Right atrium auricular region (tissue), 2 donors: ENCODE measurements around the gene SIGLEC6. TPM values are rescaled to one million over a fixed set of nuclear protein-coding genes. Genes with fewer than 3 reads are reported as not detected.

Source experiments
- DNase-seq: peaks from one replicate; pipeline ENCODE4 v3.0.0-alpha.2; 2019; ENCODE audit warnings: low spot score
- H3K27ac ChIP-seq, 2 donors: fragments of 200-600 bp; sonication (generic); 1 replicate in 1 of 2; 2 replicates in 1 of 2; pipeline ENCODE4 v1.5.1; 2016 to 2019
- H3K27me3 ChIP-seq, 2 donors: fragments of 200-600 bp; sonication (generic); one replicate each; pipeline versions ENCODE4 v1.5.1 to v1.6.0; 2017 to 2019
- H3K36me3 ChIP-seq: fragments of 200-600 bp; sonication (generic); one replicate; pipeline ENCODE4 v1.5.1; 2016
- H3K4me1 ChIP-seq, 2 donors: fragments of 200-600 bp; sonication (generic); one replicate each; pipeline versions ENCODE4 v1.5.1 to v1.6.0; 2017 to 2019
- H3K4me3 ChIP-seq, 2 donors: fragments of 200-600 bp; sonication (generic); 1 replicate in 1 of 2; 2 replicates in 1 of 2; pipeline ENCODE4 v1.5.1; 2017 to 2019; ENCODE audit warnings: mild to moderate bottlenecking in 1 of 2, moderate library complexity in 1 of 2
- H3K9me3 ChIP-seq, 2 donors: fragments of 200-600 bp; sonication (generic); one replicate each; pipeline ENCODE4 v1.5.1; 2019
- total RNA-seq, 2 donors: library from RNA; depleted of rRNA; stranded (reverse); fragments of >200 nt; gene quantifications; one replicate each; pipeline ENCODE4 v1.1.0, GENCODE V29; 2016
- TF ChIP-seq, protein P1 (sequence below), 2 donors: fragments of 200-600 bp; sonication (generic); IDR thresholded peaks; one replicate each; pipeline ENCODE4 v1.5.1; 2019; ENCODE audit warnings: antibody characterized with exemption in 2 of 2

The SIGLEC6 gene
- total RNA-seq, 2 donors from 2014 or later, result 0.16 to 0.44 TPM

DNA sequence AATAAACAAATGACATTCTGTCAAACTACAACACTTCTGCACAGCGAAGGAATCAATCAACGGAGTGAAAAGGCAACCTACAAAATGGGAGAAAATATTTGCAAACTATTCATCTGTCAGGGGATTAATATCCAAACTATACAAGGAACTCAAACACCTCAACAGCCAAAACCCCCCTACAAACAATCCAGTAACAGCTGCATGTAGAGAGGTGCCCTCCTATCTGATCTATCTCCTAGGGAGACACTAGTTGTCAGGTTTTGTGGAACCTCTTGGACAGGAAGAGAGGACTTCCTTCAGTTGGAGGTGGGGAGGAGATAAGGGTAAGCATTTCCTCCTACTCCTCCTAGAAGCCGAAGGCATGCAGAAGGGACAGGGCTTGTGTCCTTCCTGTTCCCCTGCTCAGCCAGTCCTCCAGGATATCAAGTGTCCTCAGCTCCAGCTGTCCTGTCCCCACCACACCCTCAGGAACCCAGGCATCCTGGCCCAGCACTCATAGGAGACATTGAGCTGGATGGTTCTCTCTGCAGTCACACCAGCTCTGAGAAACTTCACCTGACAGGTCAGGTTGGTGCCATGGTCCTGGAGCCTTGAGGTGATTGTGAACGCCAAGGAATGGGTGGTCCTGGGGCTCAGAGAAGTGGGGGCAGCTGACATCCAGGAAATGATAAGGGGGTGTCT, 63.5 kb downstream of the SIGLEC6 start:
- H3K4me3 ChIP-seq, result no peak overlapping the region
- H3K4me1 ChIP-seq, result no peaks in the 10 kb centered on the region
- H3K36me3 ChIP-seq, result no peaks in the 10 kb centered on the region
- TF ChIP-seq, protein P1, sequence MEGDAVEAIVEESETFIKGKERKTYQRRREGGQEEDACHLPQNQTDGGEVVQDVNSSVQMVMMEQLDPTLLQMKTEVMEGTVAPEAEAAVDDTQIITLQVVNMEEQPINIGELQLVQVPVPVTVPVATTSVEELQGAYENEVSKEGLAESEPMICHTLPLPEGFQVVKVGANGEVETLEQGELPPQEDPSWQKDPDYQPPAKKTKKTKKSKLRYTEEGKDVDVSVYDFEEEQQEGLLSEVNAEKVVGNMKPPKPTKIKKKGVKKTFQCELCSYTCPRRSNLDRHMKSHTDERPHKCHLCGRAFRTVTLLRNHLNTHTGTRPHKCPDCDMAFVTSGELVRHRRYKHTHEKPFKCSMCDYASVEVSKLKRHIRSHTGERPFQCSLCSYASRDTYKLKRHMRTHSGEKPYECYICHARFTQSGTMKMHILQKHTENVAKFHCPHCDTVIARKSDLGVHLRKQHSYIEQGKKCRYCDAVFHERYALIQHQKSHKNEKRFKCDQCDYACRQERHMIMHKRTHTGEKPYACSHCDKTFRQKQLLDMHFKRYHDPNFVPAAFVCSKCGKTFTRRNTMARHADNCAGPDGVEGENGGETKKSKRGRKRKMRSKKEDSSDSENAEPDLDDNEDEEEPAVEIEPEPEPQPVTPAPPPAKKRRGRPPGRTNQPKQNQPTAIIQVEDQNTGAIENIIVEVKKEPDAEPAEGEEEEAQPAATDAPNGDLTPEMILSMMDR (IDR thresholded peaks at IDR 0.05), result no peak
- DNase-seq, result no peak
- H3K27ac ChIP-seq, result no peak overlapping the region
- H3K9me3 ChIP-seq, result no peaks in the 10 kb centered on the region
- no peaks in the 10 kb centered on the region for H3K27me3 ChIP-seq

Other genes with a start within 250 kb of the SIGLEC6 start
- gene IGLON5, start 220.0 kb downstream of the SIGLEC6 start, total RNA-seq, result under 1 TPM in 1 of 2 donors, not detected in 1; 0.31 TPM
- gene VSIG10L, start 189.5 kb downstream of the SIGLEC6 start, total RNA-seq, result 1 to 10 TPM in 1 of 2 donors, under 1 TPM in 1; 0.79 to 1.1 TPM
- 100 to 1,000 TPM; 385 TPM for gene ETFB, start 165.3 kb downstream of the SIGLEC6 start, total RNA-seq
- gene CLDND2, start 162.7 kb downstream of the SIGLEC6 start, total RNA-seq, result not detected
- gene NKG7, start 159.0 kb downstream of the SIGLEC6 start, total RNA-seq, result 1 to 10 TPM; 1.4 to 1.8 TPM
- not detected for gene LIM2, start 143.7 kb downstream of the SIGLEC6 start, total RNA-seq
- not detected for gene C19orf84, start 141.1 kb downstream of the SIGLEC6 start, total RNA-seq
- 1 to 10 TPM in 1 of 2 donors, under 1 TPM in 1; 0.22 to 7.7 TPM for gene SIGLEC10, start 114.0 kb downstream of the SIGLEC6 start, total RNA-seq
- gene SIGLEC8, start 73.2 kb downstream of the SIGLEC6 start, total RNA-seq, result under 1 TPM; 0.08 to 0.26 TPM
- not detected for gene CEACAM18, start 53.1 kb downstream of the SIGLEC6 start, total RNA-seq
- gene SIGLEC12, start 29.9 kb downstream of the SIGLEC6 start, total RNA-seq, result not detected
- gene ZNF175, start 39.6 kb upstream of the SIGLEC6 start, total RNA-seq, result 1 to 10 TPM; 3.0 to 4.6 TPM
- 1 to 10 TPM in 1 of 2 donors, not detected in 1; 1.7 TPM for gene SIGLEC5, start 98.7 kb upstream of the SIGLEC6 start, total RNA-seq
- under 1 TPM; 0.26 to 0.31 TPM for gene SIGLEC14, start 115.2 kb upstream of the SIGLEC6 start, total RNA-seq
- 1 to 10 TPM; 3.7 to 6.4 TPM for gene SPACA6, start 161.7 kb upstream of the SIGLEC6 start, total RNA-seq
- 10 to 100 TPM; 27.0 to 52.0 TPM for gene HAS1, start 192.3 kb upstream of the SIGLEC6 start, total RNA-seq
- gene FPR1, start 220.2 kb upstream of the SIGLEC6 start, total RNA-seq, result 10 to 100 TPM in 1 of 2 donors, 1 to 10 TPM in 1; 4.4 to 22.7 TPM
- gene FPR2, start 229.5 kb upstream of the SIGLEC6 start, total RNA-seq, result 1 to 10 TPM in 1 of 2 donors, under 1 TPM in 1; 0.30 to 3.9 TPM